Esophagus muscularis mucosa (tissue), 4 donors: ENCODE measurements around the gene PTN. TPM values are rescaled to one million over a fixed set of nuclear protein-coding genes. Genes with fewer than 3 reads are reported as not detected.

Experiments used
- DNase-seq: peaks from one replicate; pipeline ENCODE4 v3.0.0-alpha.2; 2017; ENCODE audit errors: extremely low spot score
- H3K27ac ChIP-seq, 4 donors: fragments of 200-600 bp; sonication (generic); replicated peaks in 1 of 4; 1 replicate in 3 of 4; 2 replicates in 1 of 4; pipeline ENCODE4 v1.5.1; 2016 to 2019; ENCODE audit warnings: mild to moderate bottlenecking in 1 of 4
- H3K27me3 ChIP-seq, 4 donors: fragments of 200-600 bp; sonication (generic); one replicate each; pipeline versions ENCODE4 v1.5.1 to v1.6.0; 2016 to 2019
- H3K36me3 ChIP-seq, 4 donors: fragments of 200-600 bp; sonication (generic); one replicate each; pipeline ENCODE4 v1.5.1; 2016 to 2019
- H3K4me1 ChIP-seq, 4 donors: fragments of 200-600 bp; sonication (generic); one replicate each; pipeline ENCODE4 v1.5.1; 2016 to 2019
- H3K4me3 ChIP-seq, 4 donors: fragments of 200-600 bp; sonication (generic); 1 replicate in 2 of 4; 2 replicates in 2 of 4; pipeline ENCODE4 v1.5.1; 2016 to 2019; ENCODE audit warnings: mild to moderate bottlenecking in 4 of 4, moderate library complexity in 1 of 4
- H3K9me3 ChIP-seq, 4 donors: fragments of 200-600 bp; sonication (generic); 1 replicate in 3 of 4; 2 replicates in 1 of 4; pipeline ENCODE4 v1.5.1; 2016 to 2019
- EP300 ChIP-seq: sonication (generic); formaldehyde crosslinking; IDR thresholded peaks from one replicate; pipeline ENCODE4 v1.6.1; 2017; ENCODE audit warnings: antibody characterized with exemption
- POLR2A ChIP-seq: fragments of 450-650 bp; IDR thresholded peaks from one replicate; pipeline ENCODE4 v1.6.1; 2017; ENCODE audit warnings: antibody characterized with exemption, moderate library complexity, mild to moderate bottlenecking, low read depth
- POLR2AphosphoS5 ChIP-seq, 2 donors: sonication (generic); formaldehyde crosslinking; IDR thresholded peaks; one replicate each; pipeline ENCODE4 v1.6.1; 2017; ENCODE audit warnings: antibody characterized with exemption in 2 of 2
- WGBS: methylation state at CpG from one replicate; pipeline ENCODE4 v1.1.5; 2018; 5-methylcytosine and 5-hydroxymethylcytosine counted together
- intact Hi-C: fragments of 100-400 bp; cut with DNase I; formaldehyde crosslinking; loops from one replicate; pipeline ENCODE4 v1.15.1; 2023
- total RNA-seq, 4 donors: library from RNA; depleted of rRNA; stranded (reverse); fragments of >200 nt; gene quantifications; one replicate each; pipeline versions ENCODE4 v1.1.0 to v1.2.1, GENCODE V29; 2016
- TF ChIP-seq, protein P1 (sequence below), 3 experiments: fragments of 200-600 bp in 2 of 3; fragments of 450-650 bp in 1 of 3; sonication (generic) in 2 of 3; IDR thresholded peaks; one replicate each; pipeline ENCODE4 v1.5.1; 2017 to 2019; ENCODE audit warnings: antibody characterized with exemption in 3 of 3, mild to moderate bottlenecking in 2 of 3, moderate library complexity in 1 of 3

PTN gene, protein sequence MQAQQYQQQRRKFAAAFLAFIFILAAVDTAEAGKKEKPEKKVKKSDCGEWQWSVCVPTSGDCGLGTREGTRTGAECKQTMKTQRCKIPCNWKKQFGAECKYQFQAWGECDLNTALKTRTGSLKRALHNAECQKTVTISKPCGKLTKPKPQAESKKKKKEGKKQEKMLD
- 1 to 10 TPM; 5.4 to 9.2 (median 7.1) TPM for total RNA-seq

DNA sequence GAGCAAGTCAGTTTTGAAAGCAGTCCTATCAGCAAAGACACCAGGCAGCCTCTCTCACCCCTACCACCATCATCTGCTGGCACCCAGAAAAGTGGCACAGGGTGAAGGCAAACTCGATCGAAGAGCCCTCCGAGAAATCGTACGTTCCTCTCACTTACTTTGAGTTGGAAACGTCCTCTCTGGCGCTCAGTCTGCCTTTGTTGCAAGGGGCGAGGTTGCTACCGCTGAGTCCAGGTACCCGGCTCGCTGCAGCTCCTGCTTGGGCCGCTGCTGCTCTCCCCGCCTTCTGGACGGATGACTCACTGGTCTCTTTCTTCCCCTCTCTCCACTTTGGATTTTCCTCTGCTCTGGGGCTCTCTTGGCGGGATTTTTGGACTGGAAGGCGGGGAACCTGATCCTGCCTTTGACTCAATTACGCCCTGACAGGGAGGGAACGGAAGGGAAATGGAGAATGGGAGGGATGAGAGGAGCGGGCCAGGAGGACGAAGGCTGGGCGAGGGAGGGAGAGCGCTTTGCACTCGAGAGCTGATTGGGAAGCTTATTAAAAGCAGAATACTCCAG is at the start of gene PTN:
Gene PTN, minus strand, starts transcription at position 453 of the 561 bp plus-strand sequence. CDS start 88,760 bp downstream, outside the sequence.
- 4% methylated on average over 23 of the region's 23 CpGs for WGBS
- intact Hi-C loops = no loop called here
- DNase-seq = no peak
- TF ChIP-seq POLR2A = no peak
- TF ChIP-seq, protein P1, sequence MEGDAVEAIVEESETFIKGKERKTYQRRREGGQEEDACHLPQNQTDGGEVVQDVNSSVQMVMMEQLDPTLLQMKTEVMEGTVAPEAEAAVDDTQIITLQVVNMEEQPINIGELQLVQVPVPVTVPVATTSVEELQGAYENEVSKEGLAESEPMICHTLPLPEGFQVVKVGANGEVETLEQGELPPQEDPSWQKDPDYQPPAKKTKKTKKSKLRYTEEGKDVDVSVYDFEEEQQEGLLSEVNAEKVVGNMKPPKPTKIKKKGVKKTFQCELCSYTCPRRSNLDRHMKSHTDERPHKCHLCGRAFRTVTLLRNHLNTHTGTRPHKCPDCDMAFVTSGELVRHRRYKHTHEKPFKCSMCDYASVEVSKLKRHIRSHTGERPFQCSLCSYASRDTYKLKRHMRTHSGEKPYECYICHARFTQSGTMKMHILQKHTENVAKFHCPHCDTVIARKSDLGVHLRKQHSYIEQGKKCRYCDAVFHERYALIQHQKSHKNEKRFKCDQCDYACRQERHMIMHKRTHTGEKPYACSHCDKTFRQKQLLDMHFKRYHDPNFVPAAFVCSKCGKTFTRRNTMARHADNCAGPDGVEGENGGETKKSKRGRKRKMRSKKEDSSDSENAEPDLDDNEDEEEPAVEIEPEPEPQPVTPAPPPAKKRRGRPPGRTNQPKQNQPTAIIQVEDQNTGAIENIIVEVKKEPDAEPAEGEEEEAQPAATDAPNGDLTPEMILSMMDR (IDR thresholded peaks at IDR 0.05) = no peak
- TF ChIP-seq POLR2AphosphoS5 (IDR thresholded peaks at IDR 0.05) = no peak
- TF ChIP-seq EP300 = no peak
- peak within 1 kb of the TSS in 1 of 4 donors; percentile 33 for H3K27ac ChIP-seq
- H3K9me3 ChIP-seq = no peaks in the 10 kb centered on the region
- no peaks in the 10 kb centered on the region for H3K36me3 ChIP-seq
- peaks cover 4 to 22% (median 18%) of the 10 kb centered on the region in 4 donors for H3K4me1 ChIP-seq
- peak within 1 kb of the TSS; percentile 44 to 62 (median 49) for H3K4me3 ChIP-seq
- H3K27me3 ChIP-seq = no peaks in the 10 kb centered on the region

DNA sequence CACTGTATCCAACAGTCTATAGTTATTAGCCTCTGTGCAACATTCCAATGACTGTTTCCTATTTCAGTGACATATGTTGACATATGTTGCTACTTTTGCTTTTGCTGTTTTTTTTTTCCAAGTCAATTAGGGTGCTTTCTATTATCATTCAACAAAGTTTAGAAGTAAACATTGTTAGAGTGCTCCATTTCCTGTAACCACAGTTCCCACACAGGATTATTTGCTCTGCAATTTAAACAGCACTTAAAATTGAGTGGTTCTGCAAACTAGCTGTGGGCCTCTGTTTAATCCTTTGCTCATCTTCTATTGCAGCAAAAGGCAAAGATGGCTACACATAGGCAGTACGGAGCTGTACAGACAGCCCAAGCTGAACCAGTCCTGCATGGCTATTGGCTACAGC is 46.5 kb upstream of the PTN start:
- TF ChIP-seq EP300 (no peak), POLR2AphosphoS5 (IDR thresholded peaks at IDR 0.05) (no peak), POLR2A (no peak)
- TF ChIP-seq, protein P1 (IDR thresholded peaks at IDR 0.05) = no peak
- Histone ChIP-seq H3K4me1 (peaks cover 0 to 8% (median 0%) of the 10 kb centered on the region in 4 donors), H3K27ac (no peak overlapping the region), H3K4me3 (no peak overlapping the region), H3K36me3 (no peaks in the 10 kb centered on the region), H3K9me3 (no peaks in the 10 kb centered on the region), H3K27me3 (no peaks in the 10 kb centered on the region)
- DNase-seq = no peak
- 100% methylated on average over 1 of the region's 1 CpG for WGBS
- intact Hi-C loops = no loop called here

DNA sequence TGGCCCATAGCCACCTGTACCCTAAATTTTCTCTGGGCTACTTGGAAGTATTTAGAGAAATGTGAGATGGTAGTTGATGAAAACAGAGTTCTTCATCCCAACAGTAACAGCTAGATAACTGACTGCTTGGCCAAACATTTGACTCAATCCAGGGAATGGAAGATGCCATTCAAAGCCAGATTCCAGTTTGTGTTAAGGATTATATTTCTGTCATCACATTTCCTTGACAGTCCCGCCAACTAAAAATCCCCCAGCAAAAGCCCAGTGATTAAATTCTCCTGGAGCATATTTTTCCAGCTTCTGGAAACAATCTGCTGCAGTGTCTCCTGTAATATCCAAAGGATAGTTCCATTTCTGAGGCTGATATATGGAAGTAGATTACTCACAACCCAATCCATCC is 45.4 kb upstream of the PTN start:
- Histone ChIP-seq H3K27me3 (no peaks in the 10 kb centered on the region), H3K36me3 (no peaks in the 10 kb centered on the region), H3K4me3 (no peak overlapping the region), H3K9me3 (no peaks in the 10 kb centered on the region), H3K4me1 (peaks cover 0 to 8% (median 0%) of the 10 kb centered on the region in 4 donors), H3K27ac (no peak overlapping the region)
- TF ChIP-seq EP300 = no peak
- TF ChIP-seq, protein P1 (IDR thresholded peaks at IDR 0.05) = no peak
- no peak for TF ChIP-seq POLR2AphosphoS5 (IDR thresholded peaks at IDR 0.05)
- no peak for TF ChIP-seq POLR2A
- no peak for DNase-seq
- WGBS = 88% methylated on average over 1 of the region's 1 CpG
- intact Hi-C loops = no loop called here

DNA sequence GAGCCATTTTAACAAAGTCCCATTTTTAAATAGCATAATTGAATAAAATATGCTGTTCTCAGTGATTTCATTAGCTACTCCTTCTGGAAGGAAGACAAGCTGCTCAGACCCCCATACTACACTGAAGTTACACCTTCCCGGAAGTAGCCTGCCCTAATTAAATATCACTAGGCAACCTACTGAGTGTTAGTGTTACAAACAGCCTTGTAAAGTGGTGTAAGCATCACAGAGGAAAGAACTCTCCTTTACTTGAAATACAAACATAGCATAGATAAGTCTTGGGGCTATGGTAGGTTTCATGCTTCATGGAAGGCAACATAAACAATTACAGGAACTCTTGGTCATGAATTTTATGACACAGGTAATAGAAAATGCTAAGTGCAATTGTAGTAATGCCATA is 43.4 kb upstream of the PTN start:
- Histone ChIP-seq H3K9me3 (no peaks in the 10 kb centered on the region), H3K4me1 (peaks cover 0 to 8% (median 0%) of the 10 kb centered on the region in 4 donors), H3K4me3 (no peak overlapping the region), H3K27me3 (no peaks in the 10 kb centered on the region), H3K36me3 (no peaks in the 10 kb centered on the region), H3K27ac (no peak overlapping the region)
- intact Hi-C loops = no loop called here
- 24% methylated on average over 1 of the region's 1 CpG for WGBS
- TF ChIP-seq POLR2AphosphoS5 (IDR thresholded peaks at IDR 0.05) = no peak
- TF ChIP-seq POLR2A = no peak
- no peak for TF ChIP-seq EP300
- TF ChIP-seq, protein P1 (IDR thresholded peaks at IDR 0.05) = no peak
- DNase-seq = no peak

DNA sequence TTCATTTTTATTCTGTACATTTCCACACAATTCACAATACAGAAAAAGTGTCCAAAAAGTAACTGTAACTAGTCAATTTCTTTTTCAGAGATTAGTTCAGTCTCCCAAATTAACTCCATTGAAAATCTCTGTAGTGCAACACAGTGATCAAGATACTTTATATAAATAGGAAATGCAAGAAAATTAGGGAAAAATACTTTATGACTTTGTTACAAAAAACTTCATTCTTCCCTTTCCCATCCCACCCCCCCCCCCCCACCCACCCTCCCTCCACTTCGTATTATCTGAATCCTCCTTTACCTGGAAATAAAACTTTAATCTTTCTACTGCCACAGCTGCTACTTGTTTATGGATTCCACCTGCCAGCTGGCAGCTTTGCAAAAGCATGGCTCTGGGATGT is 37.5 kb upstream of the PTN start:
- Histone ChIP-seq H3K4me3 (no peak overlapping the region), H3K27me3 (no peaks in the 10 kb centered on the region), H3K4me1 (no peaks in the 10 kb centered on the region), H3K36me3 (no peaks in the 10 kb centered on the region), H3K27ac (no peak overlapping the region), H3K9me3 (peaks cover 0 to 9% (median 0%) of the 10 kb centered on the region in 4 donors)
- WGBS = 8% methylated on average over 1 of the region's 1 CpG
- TF ChIP-seq, protein P1 (IDR thresholded peaks at IDR 0.05) = no peak
- TF ChIP-seq POLR2AphosphoS5 (IDR thresholded peaks at IDR 0.05) (no peak), EP300 (no peak), POLR2A (no peak)
- intact Hi-C loops = no loop called here
- DNase-seq = no peak
